ENCODE results near the gene SLC11A1.

SLC11A1 gene

DNA sequence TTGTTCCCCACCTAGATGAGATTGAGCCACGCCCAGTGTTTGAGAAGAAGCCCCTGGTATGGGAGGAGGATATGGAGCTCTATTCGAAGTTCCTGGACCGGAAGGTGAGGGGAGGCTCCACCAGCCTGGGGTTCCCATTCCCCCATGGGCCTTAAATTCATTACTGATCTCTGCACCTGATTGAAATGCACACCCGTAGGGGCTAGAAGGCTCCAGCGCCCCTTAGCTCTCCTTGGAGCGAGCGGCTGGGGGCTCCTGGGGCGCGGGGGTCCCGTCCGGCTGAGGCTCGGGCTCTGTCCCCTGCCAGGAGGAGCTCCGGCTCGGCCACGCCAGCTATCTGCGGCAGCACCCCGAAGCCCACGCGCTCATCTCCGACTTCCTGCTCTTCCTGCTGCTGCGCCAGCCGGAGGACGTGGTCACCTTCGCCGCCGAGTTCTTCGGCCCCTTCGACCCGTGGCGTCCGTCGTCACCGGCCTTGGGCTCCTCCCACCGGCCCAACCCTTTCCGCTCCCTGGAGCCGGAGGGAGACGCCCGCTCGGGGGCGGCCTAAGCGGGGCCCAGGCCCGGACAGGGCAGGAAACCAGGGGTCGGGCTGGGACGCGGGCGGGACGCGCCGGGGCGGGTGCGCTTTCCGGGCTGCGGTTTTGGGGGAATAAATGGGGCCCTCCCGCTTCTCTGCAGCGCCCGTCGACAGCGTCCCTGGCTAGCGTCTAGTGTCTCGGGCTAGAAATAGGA is 14.5 kb upstream of the SLC11A1 start:
- no peak for DNase-seq

DNA sequence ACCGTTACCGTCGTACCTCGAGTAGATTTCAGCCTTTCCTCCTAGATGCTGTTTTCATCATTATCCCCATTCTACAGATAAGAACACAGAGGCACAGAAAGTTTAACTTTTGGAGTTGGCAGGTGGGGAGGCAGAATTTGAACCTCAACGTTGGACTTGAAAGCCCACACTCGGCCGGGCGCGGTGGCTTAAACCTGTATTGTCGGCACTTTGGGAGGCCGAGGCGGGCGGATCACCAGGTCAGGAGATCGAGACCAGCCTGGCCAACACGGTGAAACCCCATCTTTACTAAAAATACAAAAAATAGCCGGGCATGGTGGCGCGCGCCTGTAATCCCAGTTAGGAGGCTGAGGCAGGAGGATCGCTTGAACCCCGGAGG is 13.9 kb upstream of the SLC11A1 start:
- DNase-seq, result no peak

DNA sequence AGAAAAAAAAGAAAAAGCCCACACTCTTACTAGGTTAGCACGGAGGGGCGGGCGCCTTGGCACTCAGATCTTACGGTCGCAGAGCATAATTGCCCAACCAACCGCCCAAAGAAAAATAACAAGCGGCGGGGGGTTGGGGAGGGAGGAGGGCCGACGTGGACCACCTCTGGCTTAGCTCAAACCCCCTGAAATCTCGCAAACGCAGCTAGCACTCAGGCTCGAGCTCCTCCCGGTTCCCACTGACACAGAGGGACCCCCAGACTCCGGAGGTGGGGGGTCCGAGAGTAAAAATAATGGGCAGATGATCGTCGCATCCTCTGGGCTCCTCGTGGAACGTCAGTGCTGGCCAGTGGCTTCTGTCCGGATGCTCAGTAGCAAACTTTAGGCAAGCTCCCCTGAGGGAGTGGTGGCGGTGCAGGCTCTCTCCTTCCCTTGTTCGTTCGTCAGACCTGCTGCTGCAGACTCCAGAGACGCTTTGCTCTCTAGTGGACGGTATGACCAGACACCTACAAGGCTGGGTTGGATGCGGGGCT is 13.4 kb upstream of the SLC11A1 start:
- DNase-seq, result peak in 1 of 2 experiments; percentile 51

DNA sequence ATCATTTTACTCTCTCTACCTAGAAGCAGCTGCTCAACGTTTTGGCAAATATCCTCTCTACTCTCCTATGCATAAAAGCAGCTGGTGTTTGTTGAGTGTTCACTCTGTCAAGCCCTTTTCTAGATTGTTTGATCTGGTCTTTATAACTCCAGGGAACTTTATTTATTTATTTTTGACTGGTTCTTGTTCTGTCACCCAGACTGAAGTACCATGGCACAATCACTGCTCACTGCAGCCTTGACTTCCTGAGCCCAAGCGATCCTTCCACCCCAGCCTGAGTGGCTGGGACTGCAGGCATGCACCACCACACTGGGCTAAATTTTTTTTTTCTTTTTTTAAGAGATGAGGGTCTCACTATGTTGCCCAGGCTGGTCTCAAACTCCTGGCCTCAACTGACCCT is 12.7 kb upstream of the SLC11A1 start:
- DNase-seq, result peak in 1 of 2 experiments; percentile 56

DNA sequence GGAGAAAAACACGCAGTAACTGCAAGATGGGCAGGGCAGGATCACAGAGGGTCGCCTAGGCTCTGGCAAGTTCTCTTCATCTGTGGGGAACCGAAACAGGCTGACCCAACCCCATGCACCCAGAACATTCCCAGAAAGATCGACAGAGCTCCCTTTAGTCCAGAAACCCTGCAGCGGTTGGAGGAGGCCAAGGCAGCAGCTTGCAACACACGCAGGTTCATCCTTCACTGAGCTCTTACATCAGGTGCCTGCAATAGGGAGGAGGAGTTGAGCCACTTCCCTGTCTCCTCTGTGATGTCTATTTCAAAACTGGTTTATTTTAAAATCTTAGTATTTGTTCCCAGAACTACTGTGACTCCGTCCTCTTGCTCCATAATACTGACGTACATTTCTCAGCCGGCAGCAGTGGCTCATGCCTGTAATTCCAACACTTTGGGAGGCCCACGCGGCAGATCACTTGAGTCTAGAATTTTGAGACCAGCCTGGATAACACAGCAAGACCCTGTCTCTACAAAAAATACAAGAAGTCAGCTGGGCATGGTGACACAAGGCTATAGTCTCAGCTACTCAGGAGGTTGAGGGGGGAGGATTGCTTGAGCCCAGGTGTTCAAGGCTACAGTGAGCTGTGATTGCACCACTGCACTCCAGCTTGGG is 11.5 kb upstream of the SLC11A1 start:
- DNase-seq, result no peak

DNA sequence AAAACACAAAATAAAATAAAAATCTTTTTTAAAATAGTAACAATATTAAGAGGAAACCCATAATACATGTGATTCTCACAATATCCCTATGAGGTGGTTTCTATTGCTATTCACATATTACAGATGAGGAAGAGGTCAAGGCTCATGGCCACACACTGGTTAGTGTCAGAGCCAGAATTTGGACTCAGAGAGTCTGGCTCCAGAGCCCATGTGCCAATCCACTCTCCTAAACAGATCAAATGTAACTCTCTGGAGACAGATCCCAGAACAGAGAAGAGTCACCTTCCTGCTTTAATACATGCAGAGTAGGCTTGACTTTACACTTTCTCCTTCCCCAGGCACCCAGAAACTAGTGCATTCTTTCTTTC is 10.1 kb upstream of the SLC11A1 start:
- no peak for DNase-seq

DNA sequence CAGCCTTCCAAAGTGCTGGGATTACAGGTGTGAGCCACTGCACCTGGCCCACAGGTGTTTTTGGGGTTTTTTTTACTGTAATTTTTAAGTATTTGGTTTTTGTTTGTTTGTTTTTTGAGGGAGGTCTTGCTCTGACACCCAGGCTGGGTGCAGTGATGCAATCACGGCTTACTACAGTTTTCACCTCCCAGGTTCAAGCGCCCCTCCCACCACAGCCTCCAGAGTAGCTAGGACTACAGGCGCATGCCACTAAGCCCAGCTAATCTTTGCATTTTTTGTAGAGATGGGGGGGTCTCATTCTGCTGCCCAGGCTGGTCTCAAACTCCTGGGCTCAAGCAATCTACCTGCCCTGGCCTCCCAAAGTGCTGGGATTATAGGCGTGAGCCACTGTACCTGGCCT is 7.3 kb upstream of the SLC11A1 start:
- DNase-seq, result no peak

DNA sequence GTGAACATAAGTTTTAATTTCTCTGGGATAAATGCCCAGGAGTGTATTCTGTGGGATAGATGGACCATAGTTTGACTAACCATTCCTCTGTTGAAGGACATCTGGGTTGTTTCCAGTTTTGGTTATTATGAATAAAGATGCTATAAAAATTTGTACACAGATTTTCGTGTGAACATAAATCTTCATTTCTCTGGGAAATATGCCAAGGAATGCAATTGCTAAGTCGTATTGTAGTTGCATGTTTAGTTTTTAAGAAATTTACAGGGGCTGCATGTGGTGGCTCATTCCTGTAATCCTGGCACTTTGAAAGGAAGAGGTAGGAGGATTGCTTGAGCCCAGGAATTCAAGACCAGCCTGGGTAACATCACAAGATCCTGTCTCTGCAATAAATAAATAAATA is 6.9 kb upstream of the SLC11A1 start:
- no peak for DNase-seq

DNA sequence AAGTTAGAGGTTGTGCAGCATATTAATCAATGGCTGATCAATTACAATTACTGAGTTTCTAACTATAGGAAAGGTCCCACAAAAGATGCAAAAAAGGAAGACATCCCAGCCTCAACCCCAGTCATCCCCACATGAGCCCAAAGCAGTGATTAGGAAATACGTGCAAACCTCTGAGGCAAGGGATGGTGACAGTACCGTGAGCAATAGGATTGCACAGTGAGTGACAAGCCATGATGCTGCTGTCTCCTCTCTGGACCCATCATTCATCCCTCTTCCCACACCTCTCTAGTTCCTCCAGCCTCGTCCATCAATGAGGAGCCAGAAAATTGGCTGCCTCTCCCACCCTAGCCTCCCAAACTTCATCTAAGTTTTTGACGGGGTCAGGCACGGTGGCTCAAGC is 4.0 kb upstream of the SLC11A1 start:
- DNase-seq, result no peak

DNA sequence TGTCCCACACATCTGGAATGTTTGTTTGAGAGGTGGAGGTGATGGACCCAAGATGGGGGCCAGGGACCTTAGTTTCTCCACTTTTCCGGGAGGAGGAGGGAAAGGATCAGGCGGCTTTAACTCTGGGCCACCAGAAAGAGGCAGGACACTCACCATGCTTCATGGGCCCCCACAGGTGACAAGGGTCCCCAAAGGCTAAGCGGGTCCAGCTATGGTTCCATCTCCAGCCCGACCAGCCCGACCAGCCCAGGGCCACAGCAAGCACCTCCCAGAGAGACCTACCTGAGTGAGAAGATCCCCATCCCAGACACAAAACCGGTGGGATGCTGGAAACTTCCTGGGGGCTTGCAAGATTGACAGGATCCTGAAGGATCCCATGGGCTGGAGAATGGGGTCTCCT is 712 bp downstream of the SLC11A1 start:
- DNase-seq, result no peak

DNA sequence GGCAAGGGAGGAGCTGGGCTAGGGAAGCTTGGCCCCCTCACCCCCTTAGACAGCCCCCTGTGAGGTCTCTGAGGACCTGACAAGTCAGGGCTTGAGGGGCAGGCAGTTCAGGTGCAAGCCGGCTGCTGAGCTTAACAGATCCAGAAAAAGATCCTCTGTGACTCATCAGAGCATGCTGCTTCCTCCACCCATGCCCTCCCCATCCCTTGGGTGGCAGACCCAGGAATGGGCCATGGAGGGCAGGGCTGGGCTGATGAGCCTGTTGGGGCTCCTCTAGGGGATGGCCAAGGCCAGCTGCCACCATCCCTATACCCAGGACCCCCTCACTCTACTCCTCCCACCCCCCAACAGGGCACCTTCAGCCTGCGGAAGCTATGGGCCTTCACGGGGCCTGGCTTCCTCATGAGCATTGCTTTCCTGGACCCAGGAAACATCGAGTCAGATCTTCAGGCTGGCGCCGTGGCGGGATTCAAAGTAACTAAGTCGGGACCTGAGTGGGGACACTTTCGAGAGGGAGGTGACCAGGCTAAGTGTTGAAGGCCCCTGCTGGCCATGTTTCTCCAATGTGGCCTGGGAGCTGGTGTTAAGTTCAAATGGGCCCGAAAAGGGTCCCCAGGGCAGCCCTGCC is 1.9 kb downstream of the SLC11A1 start:
- DNase-seq, result no peak

DNA sequence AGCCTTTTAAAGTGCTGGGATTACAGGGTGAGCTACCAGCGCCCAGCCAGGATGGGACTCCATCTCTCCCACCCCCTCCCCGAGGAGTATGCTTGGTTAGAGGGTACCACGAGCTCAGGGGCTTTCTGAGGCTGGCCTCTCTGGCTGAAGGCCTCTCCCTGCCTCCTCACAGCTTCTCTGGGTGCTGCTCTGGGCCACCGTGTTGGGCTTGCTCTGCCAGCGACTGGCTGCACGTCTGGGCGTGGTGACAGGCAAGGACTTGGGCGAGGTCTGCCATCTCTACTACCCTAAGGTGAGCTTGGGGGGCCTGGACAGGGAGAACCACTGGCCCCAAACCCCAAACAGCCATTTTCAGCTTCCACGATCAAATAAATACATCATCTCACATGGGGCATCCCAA is 2.9 kb downstream of the SLC11A1 start:
- no peak for DNase-seq

DNA sequence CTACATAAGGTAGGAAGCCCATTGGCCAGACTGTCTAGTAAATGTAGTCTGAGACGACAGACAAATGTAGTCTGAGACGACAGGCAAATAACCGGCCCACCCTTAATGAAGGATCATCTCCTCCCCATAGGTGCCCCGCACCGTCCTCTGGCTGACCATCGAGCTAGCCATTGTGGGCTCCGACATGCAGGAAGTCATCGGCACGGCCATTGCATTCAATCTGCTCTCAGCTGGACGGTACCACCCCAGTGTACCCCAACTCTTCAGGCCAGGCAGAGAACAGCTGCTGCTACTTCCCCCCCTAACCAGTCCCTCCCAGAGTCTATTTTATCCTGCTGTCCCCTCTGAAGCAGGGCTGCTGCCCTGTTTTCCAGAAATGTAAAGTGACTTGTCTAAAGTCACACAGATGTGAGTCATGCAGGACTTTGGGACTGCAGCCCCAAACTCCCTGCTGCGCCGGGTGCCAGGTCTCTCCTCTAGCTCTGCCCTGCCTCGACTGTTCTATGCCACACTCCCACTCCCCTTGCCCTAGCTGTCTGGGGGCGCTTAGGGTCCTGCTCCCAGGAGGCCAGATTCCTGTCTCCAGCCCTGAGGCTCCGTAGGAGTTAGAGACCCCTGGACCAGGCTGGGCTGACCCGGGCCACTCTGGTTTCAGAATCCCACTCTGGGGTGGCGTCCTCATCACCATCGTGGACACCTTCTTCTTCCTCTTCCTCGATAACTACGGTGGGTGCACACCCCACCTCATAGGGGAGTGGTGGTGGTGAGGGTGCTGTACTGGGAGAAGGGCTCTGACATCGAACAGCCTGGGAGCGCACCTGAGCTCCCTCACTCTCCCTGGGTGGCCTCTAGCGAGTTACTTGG is 4.7 kb downstream of the SLC11A1 start:
- no peak for DNase-seq

DNA sequence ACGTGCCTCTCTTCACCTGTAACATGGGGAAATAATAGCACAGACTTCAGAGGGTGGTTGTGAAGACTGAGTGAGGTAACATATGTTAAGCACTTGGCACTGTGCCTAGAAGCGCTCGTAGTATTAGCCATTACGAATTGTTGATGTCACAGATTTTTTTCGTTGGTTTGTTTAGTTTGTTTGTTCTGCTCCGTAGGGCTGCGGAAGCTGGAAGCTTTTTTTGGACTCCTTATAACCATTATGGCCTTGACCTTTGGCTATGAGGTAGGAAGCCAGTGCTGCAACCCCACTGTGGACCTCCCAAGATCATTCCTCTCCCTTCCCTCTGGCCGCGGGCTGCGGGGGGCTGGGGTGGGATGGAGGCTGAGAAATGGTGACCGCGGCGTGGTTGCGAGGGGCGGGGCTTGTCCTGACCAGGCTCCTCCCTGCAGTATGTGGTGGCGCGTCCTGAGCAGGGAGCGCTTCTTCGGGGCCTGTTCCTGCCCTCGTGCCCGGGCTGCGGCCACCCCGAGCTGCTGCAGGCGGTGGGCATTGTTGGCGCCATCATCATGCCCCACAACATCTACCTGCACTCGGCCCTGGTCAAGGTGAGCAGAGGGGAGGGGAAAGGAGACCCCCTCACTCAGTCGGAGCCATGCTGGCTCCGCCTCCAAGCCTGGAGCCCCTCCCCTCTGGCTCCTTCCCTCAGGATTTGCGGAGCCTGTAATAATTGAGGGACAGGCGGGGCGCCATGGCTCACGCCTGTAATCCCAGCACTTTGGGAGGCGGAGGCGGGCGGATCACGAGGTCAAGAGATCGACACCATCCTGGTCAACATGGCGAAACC is 5.5 kb downstream of the SLC11A1 start:
- peak; percentile 55 to 72 for DNase-seq

DNA sequence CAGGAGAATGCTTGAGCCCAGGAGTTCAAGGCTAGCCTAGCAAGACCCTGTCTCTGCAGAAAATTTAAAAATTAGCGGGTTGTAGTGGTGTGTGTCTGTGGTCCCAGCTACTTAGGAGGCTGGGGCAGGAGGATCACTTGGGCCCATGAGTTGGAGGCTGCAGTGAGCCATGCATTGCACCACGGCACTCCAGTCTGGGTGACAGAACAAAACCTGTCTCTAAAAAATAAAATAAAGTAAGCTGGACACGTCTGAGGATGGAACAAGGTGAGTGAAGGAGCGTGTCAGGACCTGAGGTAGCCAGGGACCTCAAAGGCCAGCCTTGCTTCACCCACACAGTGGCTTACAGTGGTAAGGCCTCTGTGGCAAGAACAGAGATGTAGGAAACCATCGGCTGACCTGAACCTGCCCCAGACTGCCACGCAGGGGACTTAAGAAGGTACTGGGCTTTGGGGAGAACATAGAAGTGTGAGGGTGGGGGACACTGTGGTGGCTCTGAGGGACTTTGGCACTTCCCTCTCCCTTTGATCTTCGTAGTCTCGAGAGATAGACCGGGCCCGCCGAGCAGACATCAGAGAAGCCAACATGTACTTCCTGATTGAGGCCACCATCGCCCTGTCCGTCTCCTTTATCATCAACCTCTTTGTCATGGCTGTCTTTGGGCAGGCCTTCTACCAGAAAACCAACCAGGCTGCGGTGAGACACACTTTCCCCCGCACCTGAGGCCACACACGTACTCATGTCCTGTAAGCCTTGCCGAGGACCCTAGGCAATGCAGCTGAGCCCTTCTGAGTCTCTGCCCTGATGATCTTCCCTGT is 7.5 kb downstream of the SLC11A1 start:
- no peak for DNase-seq

DNA sequence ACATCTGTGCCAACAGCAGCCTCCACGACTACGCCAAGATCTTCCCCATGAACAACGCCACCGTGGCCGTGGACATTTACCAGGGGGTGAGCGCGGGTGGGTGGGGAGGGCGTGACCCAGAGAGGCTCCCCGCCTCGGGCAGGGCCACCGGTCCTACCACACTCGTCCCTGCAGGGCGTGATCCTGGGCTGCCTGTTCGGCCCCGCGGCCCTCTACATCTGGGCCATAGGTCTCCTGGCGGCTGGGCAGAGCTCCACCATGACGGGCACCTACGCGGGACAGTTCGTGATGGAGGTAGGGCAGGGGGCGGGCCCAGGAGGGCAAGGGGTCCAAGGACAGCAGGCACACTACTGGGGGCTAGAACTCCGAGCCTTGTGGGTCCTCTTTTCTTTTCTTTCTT is 9.1 kb downstream of the SLC11A1 start:
- no peak for DNase-seq

DNA sequence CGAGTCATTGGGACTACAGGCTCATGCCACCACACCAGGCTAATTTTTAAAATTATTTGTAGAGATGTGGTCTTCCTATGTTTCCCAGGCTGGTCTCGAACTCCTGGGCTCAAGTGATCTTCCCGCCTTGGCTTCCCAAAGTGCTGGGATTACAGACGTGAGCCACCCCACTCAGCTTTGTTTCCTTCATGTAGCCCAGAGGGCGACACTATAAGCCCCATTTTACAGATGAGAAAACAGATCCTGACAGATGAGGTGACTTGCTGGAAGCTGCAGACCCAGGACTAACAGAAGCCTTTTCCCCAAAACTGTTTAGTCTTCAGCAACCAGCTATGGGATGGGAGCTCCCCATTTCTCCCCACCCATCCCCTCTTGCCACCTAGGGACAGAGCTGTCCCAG is 10.4 kb downstream of the SLC11A1 start:
- DNase-seq, result no peak

DNA sequence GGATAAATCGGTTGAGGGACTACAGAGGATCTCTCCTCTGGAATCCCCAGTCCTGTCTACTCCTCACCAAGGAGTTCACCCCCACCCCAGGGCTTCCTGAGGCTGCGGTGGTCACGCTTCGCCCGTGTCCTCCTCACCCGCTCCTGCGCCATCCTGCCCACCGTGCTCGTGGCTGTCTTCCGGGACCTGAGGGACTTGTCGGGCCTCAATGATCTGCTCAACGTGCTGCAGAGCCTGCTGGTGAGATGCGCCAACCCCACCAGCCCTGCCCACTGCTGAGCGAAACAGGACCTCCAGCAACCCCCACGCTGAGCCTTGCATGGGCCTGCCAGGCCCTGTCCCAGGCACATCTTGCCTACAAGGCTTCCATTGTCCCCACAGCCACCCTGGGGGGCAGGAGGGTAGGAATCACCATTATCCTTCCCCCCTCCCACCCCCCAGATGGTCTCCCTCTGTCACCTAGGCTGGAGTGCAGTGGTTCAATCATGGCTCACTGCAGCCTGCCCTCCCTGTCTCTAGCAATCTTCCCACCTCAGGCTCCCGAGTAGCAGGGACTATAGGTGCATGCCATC is 10.9 kb downstream of the SLC11A1 start:
- DNase-seq, result no peak

DNA sequence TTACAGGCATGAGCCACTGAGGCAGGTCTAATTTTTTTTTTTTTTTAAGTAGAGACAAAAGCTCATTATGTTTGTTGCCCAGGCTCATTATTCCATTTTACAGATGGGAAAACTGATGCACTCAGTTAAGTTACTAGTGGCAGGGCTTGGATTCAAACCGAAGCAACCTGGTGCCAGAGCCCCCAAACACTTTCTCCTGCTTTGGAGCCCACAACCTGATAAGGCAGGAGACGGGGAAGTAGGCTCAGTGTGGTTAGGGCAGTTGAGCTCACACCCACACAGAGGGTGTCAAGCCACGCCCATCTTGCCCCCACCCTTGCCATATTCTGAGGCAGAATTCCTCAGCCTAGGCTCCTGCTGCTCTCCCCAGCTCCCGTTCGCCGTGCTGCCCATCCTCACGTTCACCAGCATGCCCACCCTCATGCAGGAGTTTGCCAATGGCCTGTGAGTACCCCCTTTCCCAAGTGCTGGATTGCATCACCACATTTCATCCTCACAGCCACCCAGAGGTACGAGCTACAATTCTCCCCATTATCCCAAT is 11.7 kb downstream of the SLC11A1 start:
- no peak for DNase-seq

DNA sequence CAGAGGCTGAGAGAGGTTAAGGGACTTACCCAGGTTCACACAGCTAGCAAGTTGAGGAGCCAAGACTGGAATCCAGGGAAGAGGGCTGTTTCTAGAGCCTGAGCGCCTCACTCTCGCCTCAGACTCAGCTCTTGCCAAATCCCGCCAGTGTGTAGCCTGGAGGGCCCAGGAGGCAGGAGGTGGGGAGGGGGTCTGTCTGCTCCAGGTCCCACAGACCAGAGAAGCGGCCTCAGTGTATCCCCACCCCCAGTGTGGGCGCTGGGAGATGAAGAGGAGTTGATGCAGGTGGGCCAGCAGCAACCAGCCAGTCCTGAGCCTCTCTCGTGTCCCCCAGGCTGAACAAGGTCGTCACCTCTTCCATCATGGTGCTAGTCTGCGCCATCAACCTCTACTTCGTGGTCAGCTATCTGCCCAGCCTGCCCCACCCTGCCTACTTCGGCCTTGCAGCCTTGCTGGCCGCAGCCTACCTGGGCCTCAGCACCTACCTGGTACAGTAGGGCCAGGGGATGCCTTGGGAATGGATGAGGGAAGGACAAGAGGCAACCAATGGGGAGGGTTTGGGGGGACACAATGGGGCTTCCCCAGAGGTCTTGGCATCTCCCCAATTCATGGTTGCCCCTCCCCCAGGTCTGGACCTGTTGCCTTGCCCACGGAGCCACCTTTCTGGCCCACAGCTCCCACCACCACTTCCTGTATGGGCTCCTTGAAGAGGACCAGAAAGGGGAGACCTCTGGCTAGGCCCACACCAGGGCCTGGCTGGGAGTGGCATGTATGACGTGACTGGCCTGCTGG is 12.4 kb downstream of the SLC11A1 start:
- no peak for DNase-seq
